ENCODE measurements around the gene OR6K3. TPM values are rescaled to one million over a fixed set of nuclear protein-coding genes. Genes with fewer than 3 reads are reported as not detected.

OR6K3 gene
- total and polyA plus RNA-seq, 12 donors: 0.32 TPM; not detected in 11

GRCh38 chr1:158685085-158685484 is 35.4 kb downstream of the OR6K3 start:
- Histone ChIP-seq H3K4me3 (no peak overlapping the region), H3K27ac (no peak overlapping the region), H3K27me3 (peaks cover 4% of the 10 kb centered on the region), H3K9me3 (replicated peaks in 1 of 3) (no peaks in the 10 kb centered on the region), H3K36me3 (replicated peaks in 1 of 2) (no peaks in the 10 kb centered on the region), H3K4me1 (replicated peaks in 1 of 2) (no peaks in the 10 kb centered on the region)
- intact Hi-C loops (cut with DNase I): no loop called here
- TF ChIP-seq, protein P1, sequence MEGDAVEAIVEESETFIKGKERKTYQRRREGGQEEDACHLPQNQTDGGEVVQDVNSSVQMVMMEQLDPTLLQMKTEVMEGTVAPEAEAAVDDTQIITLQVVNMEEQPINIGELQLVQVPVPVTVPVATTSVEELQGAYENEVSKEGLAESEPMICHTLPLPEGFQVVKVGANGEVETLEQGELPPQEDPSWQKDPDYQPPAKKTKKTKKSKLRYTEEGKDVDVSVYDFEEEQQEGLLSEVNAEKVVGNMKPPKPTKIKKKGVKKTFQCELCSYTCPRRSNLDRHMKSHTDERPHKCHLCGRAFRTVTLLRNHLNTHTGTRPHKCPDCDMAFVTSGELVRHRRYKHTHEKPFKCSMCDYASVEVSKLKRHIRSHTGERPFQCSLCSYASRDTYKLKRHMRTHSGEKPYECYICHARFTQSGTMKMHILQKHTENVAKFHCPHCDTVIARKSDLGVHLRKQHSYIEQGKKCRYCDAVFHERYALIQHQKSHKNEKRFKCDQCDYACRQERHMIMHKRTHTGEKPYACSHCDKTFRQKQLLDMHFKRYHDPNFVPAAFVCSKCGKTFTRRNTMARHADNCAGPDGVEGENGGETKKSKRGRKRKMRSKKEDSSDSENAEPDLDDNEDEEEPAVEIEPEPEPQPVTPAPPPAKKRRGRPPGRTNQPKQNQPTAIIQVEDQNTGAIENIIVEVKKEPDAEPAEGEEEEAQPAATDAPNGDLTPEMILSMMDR (IDR thresholded peaks at IDR 0.05): no peak
- TF ChIP-seq POLR2A (IDR thresholded peaks at IDR 0.05): no peak
- no peak for DNase-seq
- 66 to 77% (median 72%) methylated on average over 7 of the region's 7 CpGs for WGBS, 4 donors

GRCh38 chr1:158681606-158682005 is 38.9 kb downstream of the OR6K3 start:
- no peaks in the 10 kb centered on the region for H3K36me3 ChIP-seq (replicated peaks in 1 of 2)
- H3K9me3 ChIP-seq (replicated peaks in 1 of 3): no peaks in the 10 kb centered on the region
- intact Hi-C loops (cut with DNase I): no loop called here
- no peak overlapping the region for H3K27ac ChIP-seq
- TF ChIP-seq, protein P1 (IDR thresholded peaks at IDR 0.05): no peak
- TF ChIP-seq POLR2A (IDR thresholded peaks at IDR 0.05): no peak
- H3K4me1 ChIP-seq (replicated peaks in 1 of 2): no peaks in the 10 kb centered on the region
- H3K27me3 ChIP-seq: peaks cover 4% of the 10 kb centered on the region
- 76 to 85% (median 83%) methylated on average over 2 of the region's 2 CpGs for WGBS, 4 donors
- H3K4me3 ChIP-seq: no peak overlapping the region
- no peak for DNase-seq

DNA sequence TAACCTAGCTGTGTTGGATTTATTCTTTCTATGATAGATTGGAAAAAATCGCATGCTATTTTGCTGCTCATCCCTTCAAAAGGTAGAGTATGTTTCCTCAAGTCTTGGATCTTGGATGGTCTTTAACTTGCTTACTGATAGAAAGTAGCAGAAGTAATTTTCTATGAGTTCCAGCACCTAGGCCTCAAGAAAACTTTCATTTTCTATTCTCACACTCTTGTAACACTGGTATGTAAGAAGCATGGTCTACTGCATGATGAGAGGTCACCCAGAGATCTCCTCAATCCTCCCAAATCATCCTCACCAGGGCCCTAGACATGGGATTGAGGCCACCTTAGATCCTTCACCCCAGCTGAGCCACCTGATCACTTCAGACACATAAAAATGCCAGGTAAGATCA is 41.2 kb downstream of the OR6K3 start:
- no peak for DNase-seq
- WGBS, 4 donors: 76 to 89% (median 84%) methylated on average over 1 of the region's 1 CpG
- no peak overlapping the region for H3K27ac ChIP-seq
- TF ChIP-seq, protein P1 (IDR thresholded peaks at IDR 0.05): no peak
- TF ChIP-seq POLR2A (IDR thresholded peaks at IDR 0.05): no peak
- H3K4me1 ChIP-seq (replicated peaks in 1 of 2): no peaks in the 10 kb centered on the region
- intact Hi-C loops (cut with DNase I): no loop called here
- no peaks in the 10 kb centered on the region for H3K9me3 ChIP-seq (replicated peaks in 1 of 3)
- H3K36me3 ChIP-seq (replicated peaks in 1 of 2): no peaks in the 10 kb centered on the region
- H3K4me3 ChIP-seq: no peak overlapping the region
- peaks cover under 1% of the 10 kb centered on the region for H3K27me3 ChIP-seq

DNA sequence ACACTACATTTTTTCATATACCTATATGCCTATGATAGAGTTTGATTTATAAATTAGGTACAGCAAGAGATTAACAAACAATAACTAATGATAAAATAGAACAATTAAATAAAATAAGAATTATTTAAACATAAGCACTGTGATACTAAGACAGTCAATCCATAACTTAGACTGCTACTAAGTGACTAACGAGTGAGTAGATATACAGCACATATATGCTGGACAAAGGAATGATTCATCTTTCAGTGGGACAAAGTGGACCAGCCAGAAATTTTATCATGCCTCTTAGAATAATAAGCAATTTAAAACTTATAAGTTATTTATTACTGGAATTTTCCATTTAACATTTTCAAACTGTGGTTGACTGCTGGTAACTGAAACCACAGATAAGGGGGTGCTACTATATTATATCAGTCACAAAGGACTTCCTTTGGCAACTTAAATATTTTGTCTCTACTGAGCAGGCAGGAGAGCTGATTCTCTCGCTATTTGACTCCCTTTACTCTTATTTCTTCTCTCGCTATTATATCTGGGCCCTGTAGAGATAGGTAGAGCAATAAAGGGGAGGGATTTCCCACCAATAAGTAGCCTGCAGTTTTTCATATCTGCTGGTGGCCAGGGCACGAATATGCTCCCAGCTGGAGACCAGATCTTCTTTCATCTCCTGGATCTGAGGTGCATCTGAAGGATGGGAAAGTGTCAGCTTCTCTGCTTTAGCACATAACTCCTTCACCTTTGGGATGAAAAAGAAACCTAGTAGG is 44.8 kb downstream of the OR6K3 start:
- Histone ChIP-seq H3K9me3 (replicated peaks in 1 of 3) (no peaks in the 10 kb centered on the region), H3K4me3 (no peak overlapping the region), H3K36me3 (replicated peaks in 1 of 2) (no peaks in the 10 kb centered on the region), H3K27ac (no peak overlapping the region), H3K27me3 (no peaks in the 10 kb centered on the region), H3K4me1 (replicated peaks in 1 of 2) (no peaks in the 10 kb centered on the region)
- TF ChIP-seq POLR2A (IDR thresholded peaks at IDR 0.05): no peak
- DNase-seq: no peak
- intact Hi-C loops (cut with DNase I): no loop called here
- WGBS, 4 donors: 53 to 69% (median 59%) methylated on average over 4 of the region's 4 CpGs

DNA sequence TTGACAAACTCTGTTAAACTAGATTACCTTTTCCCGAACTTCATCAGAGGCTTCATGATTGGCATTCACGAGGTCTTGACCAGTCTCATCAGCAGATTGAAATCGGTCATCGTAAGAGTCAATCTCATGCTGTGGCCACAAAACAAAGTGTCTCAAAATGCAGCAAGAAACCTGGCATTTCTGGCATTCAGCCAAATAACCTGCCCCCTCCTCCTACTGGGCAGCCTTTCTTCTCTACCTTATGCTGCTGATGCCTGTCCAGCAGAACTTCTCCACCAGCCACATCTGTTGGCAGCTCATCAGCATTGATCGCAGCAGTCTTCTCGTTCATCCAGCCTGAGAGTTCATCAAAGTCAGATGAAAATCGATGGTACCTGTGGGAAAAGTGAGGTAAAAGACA is 46.2 kb downstream of the OR6K3 start:
- H3K4me3 ChIP-seq: no peak overlapping the region
- 86 to 93% (median 90%) methylated on average over 7 of the region's 7 CpGs for WGBS, 4 donors
- no peaks in the 10 kb centered on the region for H3K4me1 ChIP-seq (replicated peaks in 1 of 2)
- no peaks in the 10 kb centered on the region for H3K27me3 ChIP-seq
- intact Hi-C loops (cut with DNase I): no loop called here
- TF ChIP-seq, protein P1 (IDR thresholded peaks at IDR 0.05): no peak
- no peak for TF ChIP-seq POLR2A (IDR thresholded peaks at IDR 0.05)
- no peak for DNase-seq
- H3K9me3 ChIP-seq (replicated peaks in 1 of 3): no peaks in the 10 kb centered on the region
- H3K36me3 ChIP-seq (replicated peaks in 1 of 2): no peaks in the 10 kb centered on the region
- no peak overlapping the region for H3K27ac ChIP-seq
